K562 (cell line): ENCODE measurements around the gene DISC1. TPM values are rescaled to one million over a fixed set of nuclear protein-coding genes. Genes with fewer than 3 reads are reported as not detected.

Experiments
- ATAC-seq: fragments of 200-7000 bp; cut with Tn5 transposase; 3 replicates; pipeline ENCODE4 v1.9.1; 2020; ENCODE audit warnings: moderate library complexity
- BruUV-seq: library from RNA; stranded (reverse); fragments of 400-500 nt; replicated peaks from 2 replicates; lab custom pipeline; 2021; lab: Mats Ljungman, UMichigan
- CTCF ChIA-PET: fragments of 300-600 bp; formaldehyde crosslinking; extraction: SDS; loops from one replicate; lab custom pipeline; 2021; ENCODE audit warnings: low intra/inter-chr PET ratio; lab: Yijun Ruan, JAX
- POLR2A ChIA-PET: fragments of 300-600, 350-650 bp; sonication (Branson Sonifier 250); formaldehyde crosslinking; extraction: SDS; loops from one replicate; lab custom pipeline; 2021; ENCODE audit warnings: antibody characterized with exemption, inconsistent platforms; lab: Yijun Ruan, JAX
- DNase-seq, 4 experiments: peaks; one replicate each; pipeline versions ENCODE4 v3.0.0 to v3.0.0-alpha.2; 2011 to 2018; ENCODE audit warnings: low spot score in 3 of 4, mixed read lengths in 3 of 4; ENCODE audit errors: extremely low read depth in 1 of 4
- FAIRE-seq: peaks from 2 replicates; lab custom pipeline; 2011; peaks lifted over from hg19 to GRCh38; lab: Jason Lieb, UNC
- H2AFZ ChIP-seq: 2 replicates; pipeline ENCODE4 v1.6.0; 2011; ENCODE audit warnings: low read depth, low read length, control low read depth, inconsistent platforms
- H3K27ac ChIP-seq: fragments of 200-600 bp; 3 replicates; pipeline ENCODE4 v1.8.0; 2011; ENCODE audit warnings: low read depth, mild to moderate bottlenecking, control low read depth, inconsistent platforms, low read length, moderate library complexity, mixed read lengths; ENCODE audit errors: extremely low read depth
- H3K27me3 ChIP-seq, 2 experiments: fragments of 300-600 bp in 1 of 2; 2 replicates in 1 of 2; 3 replicates in 1 of 2; pipeline versions ENCODE4 v1.6.0 to v1.8.0; 2011; ENCODE audit warnings: inconsistent platforms in 2 of 2, low read length in 2 of 2, mild to moderate bottlenecking in 1 of 2, mixed read lengths in 1 of 2, moderate library complexity in 1 of 2; ENCODE audit not compliant: control insufficient read depth in 2 of 2, insufficient read depth in 2 of 2
- H3K36me3 ChIP-seq: fragments of 300-600 bp; 3 replicates; pipeline ENCODE4 v1.8.0; 2011; ENCODE audit warnings: mild to moderate bottlenecking, low read length, inconsistent platforms; ENCODE audit not compliant: control insufficient read depth, insufficient read depth
- H3K4me1 ChIP-seq, 2 experiments: fragments of 200-600 bp in 1 of 2; replicated peaks in 1 of 2; 2 replicates in 1 of 2; 3 replicates in 1 of 2; pipeline versions ENCODE4 v1.5.1 to v1.8.0; 2011; ENCODE audit warnings: inconsistent platforms in 2 of 2, low read length in 2 of 2, mild to moderate bottlenecking in 1 of 2, mixed read lengths in 1 of 2, moderate library complexity in 1 of 2; ENCODE audit not compliant: control insufficient read depth in 2 of 2, insufficient read depth in 2 of 2
- H3K4me2 ChIP-seq: 2 replicates; pipeline ENCODE4 v1.6.1; 2011; ENCODE audit warnings: low read length, control low read depth, inconsistent platforms, mixed read lengths; ENCODE audit not compliant: insufficient read depth
- H3K4me3 ChIP-seq: fragments of 200-600 bp; sonication (generic), shearing (Covaris generic); 2 replicates; pipeline ENCODE4 v1.5.1; 2016; ENCODE audit warnings: control low read depth, inconsistent platforms
- H3K79me2 ChIP-seq: fragments of 200-600 bp; 3 replicates; pipeline ENCODE4 v1.8.0; 2011; ENCODE audit warnings: low read length, inconsistent platforms; ENCODE audit not compliant: control insufficient read depth, insufficient read depth
- H3K9ac ChIP-seq, 2 experiments: 2 replicates each; pipeline versions ENCODE4 v1.6.0 to v1.6.1; 2011; ENCODE audit warnings: low read depth in 2 of 2, low read length in 2 of 2, control low read depth in 1 of 2, inconsistent platforms in 1 of 2, mild to moderate bottlenecking in 1 of 2, mixed read lengths in 1 of 2; ENCODE audit not compliant: insufficient read depth in 1 of 2
- H3K9me1 ChIP-seq: one replicate; pipeline ENCODE4 v1.6.0; 2011; ENCODE audit warnings: inconsistent platforms, mild to moderate bottlenecking, low read length, moderate library complexity; ENCODE audit not compliant: control insufficient read depth, insufficient read depth
- H3K9me3 ChIP-seq: replicated peaks from 2 replicates; pipeline ENCODE4 v1.5.1; 2011; ENCODE audit warnings: low read depth, low read length, inconsistent platforms; ENCODE audit not compliant: control insufficient read depth, insufficient read depth
- H4K20me1 ChIP-seq: replicated peaks from 2 replicates; pipeline ENCODE4 v1.6.1; 2011; ENCODE audit warnings: low read length, inconsistent platforms, mixed read lengths; ENCODE audit not compliant: control insufficient read depth, insufficient read depth
- HNRNPUL1 ChIP-seq: fragments of 200-400 bp; formaldehyde crosslinking; IDR thresholded peaks from 2 replicates; pipeline ENCODE4 v1.6.1; 2017; ENCODE audit warnings: low read length
- RAD21 ChIP-seq, 2 experiments: fragments of 250-450 bp in 1 of 2; fragments of 450-650 bp in 1 of 2; sonication (Bioruptor Pico) in 1 of 2; formaldehyde crosslinking in 1 of 2; IDR thresholded peaks in 1 of 2; conservative IDR thresholded peaks in 1 of 2; 2 replicates each; pipeline versions ENCODE4 v1.4.0 to v1.8.0; 2020 to 2022; ENCODE audit warnings: mild to moderate bottlenecking in 2 of 2, moderate library complexity in 1 of 2
- ZHX1 ChIP-seq: fragments of 150-350 bp; conservative IDR thresholded peaks from 2 replicates; pipeline ENCODE4 v1.6.1; 2014; ENCODE audit warnings: low read length
- WGBS: fragments of 100-300 bp; shearing (Covaris generic); methylation state at CpG from one replicate; pipeline ENCODE4 v1.1.6; 2016; ENCODE audit warnings: low coverage, mixed read lengths; ENCODE audit not compliant: insufficient coverage; ENCODE audit errors: missing lambda C conversion rate; 5-methylcytosine and 5-hydroxymethylcytosine counted together
- in situ Hi-C: fragments of 300-500 bp; cut with MboI; formaldehyde crosslinking; loops from 4 replicates; pipeline ENCODE4 v1.15.0; 2018; ENCODE audit warnings: inconsistent platforms, mixed read lengths
- intact Hi-C: fragments of 100-400 bp; cut with micrococcal nuclease; formaldehyde crosslinking; loops from 2 replicates; pipeline ENCODE4 v1.14.2; 2022
- polyA plus RNA-seq, 8 experiments: library from polyadenylated mRNA; depleted of rRNA in 4 of 8; stranded (reverse) in 5 of 8; unstranded in 3 of 8; fragments of >200 nt; fragmentation: Nextera tagmentation in 2 of 8; fragmentation: Illumina TruSeq in 1 of 8; extraction: Ambion mirVana in 2 of 8; extraction: Trizol in 1 of 8; gene quantifications; 2 replicates each; pipeline versions ENCODE4 v1.2.1 to v1.2.3, GENCODE V29; 2011 to 2014; ENCODE audit warnings: inconsistent platforms in 1 of 8, missing spikeins in 1 of 8
- total RNA-seq, 7 experiments: library from RNA; depleted of rRNA in 6 of 7; stranded (reverse); fragments of >200 nt in 6 of 7; fragmentation: Illumina TruSeq in 2 of 7; extraction: Trizol in 2 of 7; gene quantifications; 2 replicates each; pipeline versions ENCODE4 v1.2.1 to v1.2.3, GENCODE V29; 2011 to 2021; ENCODE audit warnings: low replicate concordance in 1 of 7

Gene DISC1
- total and polyA plus RNA-seq, 9 of the 15 experiments (the other 6 are each of a cell fraction or from before 2014, with no cell fraction given), result 0.01 to 0.11 (median 0.08) TPM; not detected in 1

- no peaks in the 10 kb centered on the region for H4K20me1 ChIP-seq
Measured at GRCh38 chr1:231642618-231643017, 16.0 kb downstream of the DISC1 start.

More at GRCh38 chr1:231642618-231643017, 16.0 kb downstream of the DISC1 start:
- DNase-seq (no peak), ATAC-seq (no peak), FAIRE-seq (no peak)
- Histone ChIP-seq H3K4me3 (no peak overlapping the region), H3K9me3 (no peaks in the 10 kb centered on the region), H3K27me3 (peaks cover 6 to 16% of the 10 kb centered on the region in 2 experiments; a peak in 3 of 5 replicates), H2AFZ (no peak overlapping the region), H3K36me3 (no peaks in the 10 kb centered on the region), H3K79me2 (no peaks in the 10 kb centered on the region), H3K9me1 (no peaks in the 10 kb centered on the region), H3K27ac (no peak overlapping the region), H3K4me2 (no peak overlapping the region), H3K9ac (no peak overlapping the region), H3K4me1 (peaks cover 0 to 7% of the 10 kb centered on the region in 2 experiments; a peak in 1 of 5 replicates)
- intact Hi-C loops (no loop called here), in situ Hi-C loops (no loop called here)
- POLR2A ChIA-PET, result interaction anchor here (0.8 to 0.9 kb wide), 3 partner anchors 12 to 46 kb away, joined by 3 to 4 read pairs (median 4); no protein-coding TSS in a partner anchor
- BruUV-seq, result no TSS peak
- peak in 1 of 2 experiments; percentile 7; a peak in 1 of 4 replicates for TF ChIP-seq RAD21 (CRISPR knock-in tag; conservative IDR thresholded peaks at IDR 0.05 in 1 of 2, IDR thresholded peaks at IDR 0.05 in 1 of 2)
- no peak for TF ChIP-seq ZHX1
- no peak for TF ChIP-seq HNRNPUL1
- CTCF ChIA-PET, result no interaction called here
- WGBS, result 0% methylated on average over 2 of the region's 2 CpGs
